Stimulated activated naive CD8-positive, alpha-beta T cell treated with anti-CD3 and anti-CD28 coated beads, Interleukin-15, Interleukin-2, amounts not matched to agents 100 ng/mL and 50 ng/mL, for 24 hours (primary cell): ENCODE results near the gene MAML2.

ENCODE experiments used
- H3K27ac Mint-ChIP-seq: one replicate; pipeline ENCODE4 v1.8.0; 2021; ENCODE audit warnings: mild to moderate bottlenecking, mixed read lengths
- H3K27me3 Mint-ChIP-seq: one replicate; pipeline ENCODE4 v1.8.0; 2021; ENCODE audit warnings: mixed read lengths
- H3K36me3 Mint-ChIP-seq: one replicate; pipeline ENCODE4 v1.8.0; 2021; ENCODE audit warnings: low read depth, mixed read lengths
- H3K4me1 Mint-ChIP-seq: one replicate; pipeline ENCODE4 v1.8.0; 2021; ENCODE audit warnings: low read depth, mixed read lengths
- H3K4me3 Mint-ChIP-seq: one replicate; pipeline ENCODE4 v1.8.0; 2021; ENCODE audit warnings: mild to moderate bottlenecking, mixed read lengths
- H3K9me3 Mint-ChIP-seq: one replicate; pipeline ENCODE4 v1.8.0; 2021; ENCODE audit warnings: mixed read lengths

Gene MAML2

GRCh38 chr11:96357794-96358193 is 14.8 kb upstream of the MAML2 start:
- Mint-ChIP-seq H3K27ac (peak overlapping the region; percentile 73), H3K4me1 (peaks cover 31% of the 10 kb centered on the region), H3K9me3 (no peaks in the 10 kb centered on the region), H3K4me3 (peak overlapping the region; percentile 51), H3K36me3 (peaks cover 63% of the 10 kb centered on the region), H3K27me3 (no peaks in the 10 kb centered on the region)

- Mint-ChIP-seq H3K27ac (no peak overlapping the region), H3K27me3 (no peaks in the 10 kb centered on the region), H3K36me3 (peaks cover 68% of the 10 kb centered on the region)
Observed at GRCh38 chr11:96356848-96357247, 13.9 kb upstream of the MAML2 start.

GRCh38 chr11:96342014-96342960 is 708 bp downstream of the MAML2 start:
- no peaks in the 10 kb centered on the region for H3K9me3 Mint-ChIP-seq
- H3K36me3 Mint-ChIP-seq: peaks cover 3% of the 10 kb centered on the region

More at GRCh38 chr11:96356848-96357247, 13.9 kb upstream of the MAML2 start:
- no peaks in the 10 kb centered on the region for H3K9me3 Mint-ChIP-seq
- H3K4me1 Mint-ChIP-seq: peaks cover 31% of the 10 kb centered on the region
- H3K4me3 Mint-ChIP-seq: no peak overlapping the region

GRCh38 chr11:96341211-96342013 is 1.6 kb downstream of the MAML2 start:
- Mint-ChIP-seq H3K9me3 (no peaks in the 10 kb centered on the region), H3K4me3 (peak overlapping the region; percentile 97), H3K27ac (peak overlapping the region; percentile 92), H3K36me3 (peaks cover 3% of the 10 kb centered on the region), H3K4me1 (peaks cover 55% of the 10 kb centered on the region), H3K27me3 (no peaks in the 10 kb centered on the region)

More at GRCh38 chr11:96342014-96342960, 708 bp downstream of the MAML2 start:
- H3K27ac Mint-ChIP-seq: peak overlapping the region; percentile 92
- H3K27me3 Mint-ChIP-seq: no peaks in the 10 kb centered on the region
- H3K4me1 Mint-ChIP-seq: peaks cover 46% of the 10 kb centered on the region
- peak overlapping the region; percentile 97 for H3K4me3 Mint-ChIP-seq

- Mint-ChIP-seq H3K4me3 (peak overlapping the region; percentile 97), H3K27ac (peak overlapping the region; percentile 92), H3K4me1 (peaks cover 63% of the 10 kb centered on the region), H3K36me3 (peaks cover 12% of the 10 kb centered on the region), H3K9me3 (no peaks in the 10 kb centered on the region), H3K27me3 (no peaks in the 10 kb centered on the region)
Observed at GRCh38 chr11:96340555-96340885, 2.5 kb downstream of the MAML2 start.

- Mint-ChIP-seq H3K36me3 (peaks cover 17% of the 10 kb centered on the region), H3K27ac (peak overlapping the region; percentile 92), H3K4me3 (peak overlapping the region; percentile 97), H3K9me3 (no peaks in the 10 kb centered on the region), H3K4me1 (peaks cover 69% of the 10 kb centered on the region), H3K27me3 (no peaks in the 10 kb centered on the region)
Observed at GRCh38 chr11:96339706-96340554, 3.1 kb downstream of the MAML2 start.

GRCh38 chr11:96338910-96339705 is 3.9 kb downstream of the MAML2 start:
- H3K36me3 Mint-ChIP-seq: peaks cover 24% of the 10 kb centered on the region
- H3K4me1 Mint-ChIP-seq: peaks cover 76% of the 10 kb centered on the region
- H3K27me3 Mint-ChIP-seq: no peaks in the 10 kb centered on the region
- H3K4me3 Mint-ChIP-seq: peak overlapping the region; percentile 97
- peak overlapping the region; percentile 92 for H3K27ac Mint-ChIP-seq
- H3K9me3 Mint-ChIP-seq: no peaks in the 10 kb centered on the region

- H3K4me3 Mint-ChIP-seq: peak overlapping the region; percentile 97
- H3K36me3 Mint-ChIP-seq: peaks cover 24% of the 10 kb centered on the region
- H3K27me3 Mint-ChIP-seq: no peaks in the 10 kb centered on the region
- peaks cover 81% of the 10 kb centered on the region for H3K4me1 Mint-ChIP-seq
- H3K27ac Mint-ChIP-seq: peak overlapping the region; percentile 92
- no peaks in the 10 kb centered on the region for H3K9me3 Mint-ChIP-seq
Observed at GRCh38 chr11:96337541-96338431, 5.2 kb downstream of the MAML2 start.

- no peak overlapping the region for H3K4me3 Mint-ChIP-seq
- no peak overlapping the region for H3K27ac Mint-ChIP-seq
- H3K27me3 Mint-ChIP-seq: no peaks in the 10 kb centered on the region
- H3K36me3 Mint-ChIP-seq: peaks cover 32% of the 10 kb centered on the region
- no peaks in the 10 kb centered on the region for H3K9me3 Mint-ChIP-seq
- peaks cover 96% of the 10 kb centered on the region for H3K4me1 Mint-ChIP-seq
Observed at GRCh38 chr11:96335388-96335787, 7.6 kb downstream of the MAML2 start.

- Mint-ChIP-seq H3K4me3 (no peak overlapping the region), H3K27me3 (no peaks in the 10 kb centered on the region), H3K4me1 (peaks cover 98% of the 10 kb centered on the region), H3K27ac (no peak overlapping the region), H3K36me3 (peaks cover 41% of the 10 kb centered on the region), H3K9me3 (no peaks in the 10 kb centered on the region)
Observed at GRCh38 chr11:96334219-96334618, 8.8 kb downstream of the MAML2 start.

- Mint-ChIP-seq H3K4me3 (no peak overlapping the region), H3K27ac (no peak overlapping the region), H3K27me3 (no peaks in the 10 kb centered on the region), H3K36me3 (peaks cover 47% of the 10 kb centered on the region), H3K9me3 (no peaks in the 10 kb centered on the region), H3K4me1 (peaks cover 100% of the 10 kb centered on the region)
Observed at GRCh38 chr11:96333191-96333719, 9.7 kb downstream of the MAML2 start.

GRCh38 chr11:96332126-96332771 is 10.7 kb downstream of the MAML2 start:
- no peak overlapping the region for H3K4me3 Mint-ChIP-seq
- no peaks in the 10 kb centered on the region for H3K9me3 Mint-ChIP-seq
- H3K36me3 Mint-ChIP-seq: peaks cover 47% of the 10 kb centered on the region
- H3K27me3 Mint-ChIP-seq: no peaks in the 10 kb centered on the region
- peaks cover 91% of the 10 kb centered on the region for H3K4me1 Mint-ChIP-seq
- H3K27ac Mint-ChIP-seq: peak overlapping the region; percentile 27
